Stimulated activated CD4-positive, alpha-beta T cell treated with anti-CD3 and anti-CD28 coated beads, Interleukin-12 subunit alpha, Interleukin-12 subunit beta, amount 100 ng/mL, for 4 hours (primary cell): Measurements from ENCODE around the gene PRC1.

Experiments used
- DNase-seq: peaks from one replicate; pipeline ENCODE4 v3.0.0-alpha.2; 2020

Gene PRC1

GRCh38 chr15:90988296-90988695, 6.0 kb downstream of the PRC1 start:
- no peak for DNase-seq

GRCh38 chr15:90987561-90988141, 6.7 kb downstream of the PRC1 start:
- DNase-seq: no peak

GRCh38 chr15:90986790-90987507, 7.4 kb downstream of the PRC1 start:
- no peak for DNase-seq

GRCh38 chr15:90982135-90982534, 12.2 kb downstream of the PRC1 start:
- no peak for DNase-seq

- no peak for DNase-seq
Observed at GRCh38 chr15:90981681-90982080, 12.7 kb downstream of the PRC1 start.

GRCh38 chr15:90979582-90979981, 14.8 kb downstream of the PRC1 start:
- no peak for DNase-seq

GRCh38 chr15:90974216-90974615, 20.1 kb downstream of the PRC1 start:
- no peak for DNase-seq

- no peak for DNase-seq
Observed at GRCh38 chr15:90972133-90972532, 22.2 kb downstream of the PRC1 start.

GRCh38 chr15:90970274-90970673, 24.1 kb downstream of the PRC1 start:
- no peak for DNase-seq

- DNase-seq: no peak
Observed at GRCh38 chr15:90968434-90968833, 25.9 kb downstream of the PRC1 start.

GRCh38 chr15:90967206-90967605, 27.1 kb downstream of the PRC1 start:
- DNase-seq: no peak

GRCh38 chr15:90966262-90966661, 28.1 kb downstream of the PRC1 start:
- no peak for DNase-seq

- no peak for DNase-seq
Observed at GRCh38 chr15:90962021-90962420, 32.3 kb downstream of the PRC1 start.

- DNase-seq: no peak
Observed at GRCh38 chr15:90960298-90961091, 33.8 kb downstream of the PRC1 start.

- no peak for DNase-seq
Observed at GRCh38 chr15:90959894-90960293, 34.4 kb downstream of the PRC1 start.

GRCh38 chr15:90959028-90959595, 35.2 kb downstream of the PRC1 start:
- DNase-seq: no peak

GRCh38 chr15:90957791-90958190, 36.5 kb downstream of the PRC1 start:
- no peak for DNase-seq

GRCh38 chr15:90957031-90957790, 37.1 kb downstream of the PRC1 start:
- no peak for DNase-seq

- peak; percentile 63 for DNase-seq
Observed at GRCh38 chr15:90956274-90957030, 37.9 kb downstream of the PRC1 start.

GRCh38 chr15:90955624-90956273, 38.6 kb downstream of the PRC1 start:
- DNase-seq: no peak
